ENCODE data around the gene MGAT5.

MGAT5 gene

DNA sequence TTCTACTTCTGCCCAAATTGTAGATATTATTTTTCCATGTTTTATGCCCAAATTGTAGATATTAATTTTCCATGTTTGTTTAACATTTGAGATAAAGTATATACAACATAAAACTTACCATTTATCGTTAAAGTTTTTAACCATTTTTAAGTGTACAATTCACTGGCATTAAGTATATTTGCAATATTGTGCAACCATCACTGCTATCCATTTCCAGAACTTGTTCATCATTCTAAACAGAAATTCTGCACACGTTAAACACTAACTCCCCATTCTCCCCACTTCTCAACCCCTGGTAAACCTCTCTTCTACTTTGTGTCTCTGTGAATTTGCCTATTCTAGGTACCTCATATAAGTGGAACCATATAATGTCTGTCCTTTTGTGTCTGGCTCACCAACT lies 162.1 kb downstream of the MGAT5 start:
- Histone ChIP-seq H2AFZ (ENCODE audit: low read depth, low read length) (no peak overlapping the region), H3K4me3 (ENCODE audit: low read length) (no peak overlapping the region), H3K4me2 (ENCODE audit: low read length) (no peak overlapping the region), H3K36me3 (replicated peaks; ENCODE audit: low read depth, low read length) (no peaks in the 10 kb centered on the region), H3K79me2 (ENCODE audit: low read length) (no peaks in the 10 kb centered on the region), H4K20me1 (ENCODE audit: insufficient read depth, low read length) (peaks cover 7% of the 10 kb centered on the region; the same call in 1 of the 2 replicates), H3K9me3 (ENCODE audit: insufficient read depth, low read length) (no peaks in the 10 kb centered on the region), H3K9ac (ENCODE audit: low read length) (no peak overlapping the region), H3K27me3 (ENCODE audit: low read depth, low read length) (no peaks in the 10 kb centered on the region), H3K27ac (ENCODE audit: low read length) (no peak overlapping the region), H3K4me1 (ENCODE audit: low read length) (peaks cover 13% of the 10 kb centered on the region)
- TF ChIP-seq EZH2phosphoT487 (IDR thresholded peaks at IDR 0.05; ENCODE audit: low read depth), result no peak
- TF ChIP-seq, protein P1, sequence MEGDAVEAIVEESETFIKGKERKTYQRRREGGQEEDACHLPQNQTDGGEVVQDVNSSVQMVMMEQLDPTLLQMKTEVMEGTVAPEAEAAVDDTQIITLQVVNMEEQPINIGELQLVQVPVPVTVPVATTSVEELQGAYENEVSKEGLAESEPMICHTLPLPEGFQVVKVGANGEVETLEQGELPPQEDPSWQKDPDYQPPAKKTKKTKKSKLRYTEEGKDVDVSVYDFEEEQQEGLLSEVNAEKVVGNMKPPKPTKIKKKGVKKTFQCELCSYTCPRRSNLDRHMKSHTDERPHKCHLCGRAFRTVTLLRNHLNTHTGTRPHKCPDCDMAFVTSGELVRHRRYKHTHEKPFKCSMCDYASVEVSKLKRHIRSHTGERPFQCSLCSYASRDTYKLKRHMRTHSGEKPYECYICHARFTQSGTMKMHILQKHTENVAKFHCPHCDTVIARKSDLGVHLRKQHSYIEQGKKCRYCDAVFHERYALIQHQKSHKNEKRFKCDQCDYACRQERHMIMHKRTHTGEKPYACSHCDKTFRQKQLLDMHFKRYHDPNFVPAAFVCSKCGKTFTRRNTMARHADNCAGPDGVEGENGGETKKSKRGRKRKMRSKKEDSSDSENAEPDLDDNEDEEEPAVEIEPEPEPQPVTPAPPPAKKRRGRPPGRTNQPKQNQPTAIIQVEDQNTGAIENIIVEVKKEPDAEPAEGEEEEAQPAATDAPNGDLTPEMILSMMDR (IDR thresholded peaks at IDR 0.05; ENCODE audit: low read depth, low read length), result no peak

DNA sequence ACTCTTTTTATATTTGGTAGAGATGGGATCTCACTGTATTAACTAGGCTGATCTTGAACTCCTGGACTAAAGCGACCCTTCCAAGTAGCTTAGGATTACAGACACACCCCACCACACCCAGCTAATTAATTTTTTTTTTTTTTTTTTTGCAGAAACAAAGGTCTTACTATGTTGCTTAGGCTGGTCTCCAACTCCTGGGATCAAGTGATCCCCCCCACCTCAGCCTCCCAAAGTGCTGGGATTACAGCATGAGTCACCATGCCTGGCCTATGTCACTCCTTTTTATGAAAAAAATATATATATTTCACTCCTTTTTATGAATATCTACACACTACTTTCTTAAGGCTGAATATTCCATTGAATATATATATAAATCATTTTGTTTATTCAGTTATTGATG lies 162.8 kb downstream of the MGAT5 start:
- TF ChIP-seq, protein P1 (IDR thresholded peaks at IDR 0.05; ENCODE audit: low read depth, low read length), result no peak
- no peak for TF ChIP-seq EZH2phosphoT487 (IDR thresholded peaks at IDR 0.05; ENCODE audit: low read depth)
- Histone ChIP-seq H2AFZ (ENCODE audit: low read depth, low read length) (no peak overlapping the region), H3K27ac (ENCODE audit: low read length) (no peak overlapping the region), H4K20me1 (ENCODE audit: insufficient read depth, low read length) (peaks cover 7% of the 10 kb centered on the region; the same call in 1 of the 2 replicates), H3K79me2 (ENCODE audit: low read length) (no peaks in the 10 kb centered on the region), H3K4me3 (ENCODE audit: low read length) (no peak overlapping the region), H3K36me3 (replicated peaks; ENCODE audit: low read depth, low read length) (no peaks in the 10 kb centered on the region), H3K27me3 (ENCODE audit: low read depth, low read length) (no peaks in the 10 kb centered on the region), H3K9ac (ENCODE audit: low read length) (no peak overlapping the region), H3K4me1 (ENCODE audit: low read length) (peaks cover 7% of the 10 kb centered on the region), H3K4me2 (ENCODE audit: low read length) (no peak overlapping the region), H3K9me3 (ENCODE audit: insufficient read depth, low read length) (no peaks in the 10 kb centered on the region)

DNA sequence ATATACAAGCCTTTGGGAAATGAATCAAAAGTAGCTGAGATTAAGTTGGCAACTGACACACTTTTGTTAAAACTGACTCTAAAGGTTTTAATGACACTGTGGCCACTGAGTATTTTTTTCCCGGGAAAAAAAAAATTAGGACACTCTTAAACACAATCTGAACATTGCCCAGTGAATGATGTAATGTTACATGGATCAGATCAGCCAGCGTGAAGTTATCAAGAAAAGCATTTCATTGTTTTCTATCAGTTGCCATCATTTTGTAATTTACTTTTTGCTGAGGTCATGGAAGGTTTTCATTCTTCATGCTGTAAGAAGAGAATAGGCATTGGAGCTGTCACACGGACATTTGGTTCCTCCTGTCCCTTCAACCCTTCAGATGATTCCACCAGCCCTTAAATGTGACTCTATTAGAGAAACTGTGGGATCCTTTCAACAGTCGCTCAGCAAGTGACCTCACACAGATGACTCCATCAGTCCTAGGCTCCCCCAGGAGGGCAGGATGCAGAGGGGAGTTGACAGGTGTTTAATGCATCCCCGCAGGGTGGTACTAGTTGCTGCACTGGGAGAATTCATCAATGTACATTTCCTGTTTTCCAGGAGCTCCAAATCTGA lies 164.2 kb downstream of the MGAT5 start:
- Histone ChIP-seq H3K4me2 (ENCODE audit: low read length) (no peak overlapping the region), H3K27ac (ENCODE audit: low read length) (no peak overlapping the region), H3K79me2 (ENCODE audit: low read length) (no peaks in the 10 kb centered on the region), H3K4me3 (ENCODE audit: low read length) (no peak overlapping the region), H4K20me1 (ENCODE audit: insufficient read depth, low read length) (no peaks in the 10 kb centered on the region), H3K36me3 (replicated peaks; ENCODE audit: low read depth, low read length) (no peaks in the 10 kb centered on the region), H3K4me1 (ENCODE audit: low read length) (no peaks in the 10 kb centered on the region), H3K9ac (ENCODE audit: low read length) (no peak overlapping the region), H3K27me3 (ENCODE audit: low read depth, low read length) (no peaks in the 10 kb centered on the region), H3K9me3 (ENCODE audit: insufficient read depth, low read length) (no peaks in the 10 kb centered on the region), H2AFZ (ENCODE audit: low read depth, low read length) (no peak overlapping the region)
- TF ChIP-seq, protein P1 (IDR thresholded peaks at IDR 0.05; ENCODE audit: low read depth, low read length), result no peak
- TF ChIP-seq EZH2phosphoT487 (IDR thresholded peaks at IDR 0.05; ENCODE audit: low read depth), result no peak

DNA sequence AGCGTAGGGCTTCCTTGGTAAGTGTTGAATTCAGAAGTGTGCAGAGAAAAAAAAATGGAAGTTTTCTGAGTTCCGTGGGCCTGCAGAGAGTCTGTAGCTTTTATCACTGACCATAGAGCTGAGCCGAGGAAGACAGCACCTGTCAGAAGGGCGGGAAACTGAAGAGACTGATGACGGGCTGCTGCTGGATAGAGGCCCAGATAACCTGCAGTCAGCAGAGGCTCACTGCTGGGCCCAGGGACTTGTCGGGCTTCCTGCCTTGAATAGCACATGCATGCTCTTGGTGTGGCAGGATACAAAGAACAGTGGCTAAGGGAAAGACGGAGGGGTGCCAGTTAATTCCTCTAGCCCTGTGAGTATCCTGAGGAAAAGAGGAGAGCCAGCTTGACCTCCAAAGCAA lies 166.4 kb downstream of the MGAT5 start:
- Histone ChIP-seq H3K9ac (ENCODE audit: low read length) (no peak overlapping the region), H3K79me2 (ENCODE audit: low read length) (no peaks in the 10 kb centered on the region), H3K27ac (ENCODE audit: low read length) (no peak overlapping the region), H3K9me3 (ENCODE audit: insufficient read depth, low read length) (no peaks in the 10 kb centered on the region), H3K4me3 (ENCODE audit: low read length) (no peak overlapping the region), H2AFZ (ENCODE audit: low read depth, low read length) (no peak overlapping the region), H3K36me3 (replicated peaks; ENCODE audit: low read depth, low read length) (no peaks in the 10 kb centered on the region), H4K20me1 (ENCODE audit: insufficient read depth, low read length) (no peaks in the 10 kb centered on the region), H3K27me3 (ENCODE audit: low read depth, low read length) (no peaks in the 10 kb centered on the region), H3K4me2 (ENCODE audit: low read length) (no peak overlapping the region), H3K4me1 (ENCODE audit: low read length) (no peaks in the 10 kb centered on the region)
- TF ChIP-seq, protein P1 (IDR thresholded peaks at IDR 0.05; ENCODE audit: low read depth, low read length), result no peak
- TF ChIP-seq EZH2phosphoT487 (IDR thresholded peaks at IDR 0.05; ENCODE audit: low read depth), result no peak

All from OCI-LY3 (cell line).